Body of pancreas (tissue), 4 donors: ENCODE data around the gene DGCR8.

ENCODE experiments used
- POLR2A ChIP-seq, 3 donors: fragments of 450-650 bp; IDR thresholded peaks; one replicate each; pipeline ENCODE4 v1.6.1; 2016; ENCODE audit warnings: antibody characterized with exemption in 3 of 3, mild to moderate bottlenecking in 2 of 3
- TF ChIP-seq, protein P1 (sequence below), 7 experiments: fragments of 450-650 bp in 4 of 7; fragments of 200-600 bp in 3 of 7; sonication (generic) in 3 of 7; IDR thresholded peaks; one replicate each; pipeline ENCODE4 v1.5.1; 2016 to 2019; ENCODE audit warnings: antibody characterized with exemption in 7 of 7

DNA sequence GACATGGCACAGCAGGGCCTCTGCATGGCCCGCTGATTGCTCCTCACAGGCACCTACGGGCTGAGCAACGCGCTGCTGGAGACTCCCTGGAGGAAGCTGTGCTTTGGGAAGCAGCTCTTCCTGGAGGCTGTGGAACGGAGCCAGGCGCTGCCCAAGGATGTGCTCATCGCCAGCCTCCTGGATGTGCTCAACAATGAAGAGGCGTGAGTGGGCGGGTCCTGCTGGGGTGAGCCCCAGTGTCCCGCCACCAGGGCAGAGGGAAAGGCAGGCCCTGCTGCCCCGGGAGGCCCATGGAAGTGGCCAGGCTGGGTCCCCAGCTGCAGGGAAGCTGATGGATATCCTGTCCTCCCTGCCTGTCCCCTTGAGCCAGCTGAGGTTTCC lies 18.6 kb upstream of the DGCR8 start:
- TF ChIP-seq, protein P1, sequence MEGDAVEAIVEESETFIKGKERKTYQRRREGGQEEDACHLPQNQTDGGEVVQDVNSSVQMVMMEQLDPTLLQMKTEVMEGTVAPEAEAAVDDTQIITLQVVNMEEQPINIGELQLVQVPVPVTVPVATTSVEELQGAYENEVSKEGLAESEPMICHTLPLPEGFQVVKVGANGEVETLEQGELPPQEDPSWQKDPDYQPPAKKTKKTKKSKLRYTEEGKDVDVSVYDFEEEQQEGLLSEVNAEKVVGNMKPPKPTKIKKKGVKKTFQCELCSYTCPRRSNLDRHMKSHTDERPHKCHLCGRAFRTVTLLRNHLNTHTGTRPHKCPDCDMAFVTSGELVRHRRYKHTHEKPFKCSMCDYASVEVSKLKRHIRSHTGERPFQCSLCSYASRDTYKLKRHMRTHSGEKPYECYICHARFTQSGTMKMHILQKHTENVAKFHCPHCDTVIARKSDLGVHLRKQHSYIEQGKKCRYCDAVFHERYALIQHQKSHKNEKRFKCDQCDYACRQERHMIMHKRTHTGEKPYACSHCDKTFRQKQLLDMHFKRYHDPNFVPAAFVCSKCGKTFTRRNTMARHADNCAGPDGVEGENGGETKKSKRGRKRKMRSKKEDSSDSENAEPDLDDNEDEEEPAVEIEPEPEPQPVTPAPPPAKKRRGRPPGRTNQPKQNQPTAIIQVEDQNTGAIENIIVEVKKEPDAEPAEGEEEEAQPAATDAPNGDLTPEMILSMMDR (IDR thresholded peaks at IDR 0.05), result no peak
- TF ChIP-seq POLR2A (IDR thresholded peaks at IDR 0.05), result no peak
